HepG2 (cell line): ENCODE results near the gene TNFSF15. TPM values are rescaled to one million over a fixed set of nuclear protein-coding genes. Genes with fewer than 3 reads are reported as not detected.

Experiments used
- ATAC-seq: fragments of 200-7000 bp; cut with Tn5 transposase; 3 replicates; pipeline ENCODE4 v1.9.1; 2020; ENCODE audit warnings: mild to moderate bottlenecking, moderate library complexity
- BruUV-seq: library from RNA; stranded (reverse); fragments of 400-500 nt; replicated peaks from 2 replicates; lab custom pipeline; 2021; lab: Mats Ljungman, UMichigan
- CTCF ChIA-PET: fragments of 300-600 bp; formaldehyde crosslinking; extraction: SDS; loops from one replicate; lab custom pipeline; 2021; ENCODE audit warnings: low total read pairs, inconsistent platforms, low intra/inter-chr PET ratio; lab: Yijun Ruan, JAX
- POLR2A ChIA-PET: fragments of 350-600 bp; sonication (Branson Sonifier 250); formaldehyde crosslinking; loops from one replicate; lab custom pipeline; 2020; ENCODE audit warnings: antibody characterized with exemption, inconsistent platforms; lab: Yijun Ruan, JAX
- DNase-seq: peaks from one replicate; pipeline ENCODE4 v3.0.0-alpha.2; 2015; ENCODE audit warnings: low spot score
- FAIRE-seq: peaks from 3 replicates; lab custom pipeline; 2011; peaks lifted over from hg19 to GRCh38; lab: Jason Lieb, UNC
- H2AFZ ChIP-seq: one replicate; pipeline ENCODE4 v1.6.1; 2011; ENCODE audit warnings: low read length, inconsistent platforms
- H3K27ac ChIP-seq: fragments of 300-600 bp; 3 replicates; pipeline ENCODE4 v1.8.0; 2011; ENCODE audit warnings: mixed run types, mild to moderate bottlenecking, mixed read lengths, low read length, inconsistent platforms; ENCODE audit not compliant: insufficient read depth; ENCODE audit errors: extremely low read length
- H3K27me3 ChIP-seq, 2 experiments: fragments of 200-600 bp in 1 of 2; 2 replicates in 1 of 2; 3 replicates in 1 of 2; pipeline versions ENCODE4 v1.6.0 to v1.8.0; 2011; ENCODE audit warnings: low read length in 2 of 2, mild to moderate bottlenecking in 2 of 2, moderate library complexity in 2 of 2, inconsistent platforms in 1 of 2; ENCODE audit not compliant: insufficient read depth in 2 of 2, control insufficient read depth in 1 of 2
- H3K36me3 ChIP-seq, 2 experiments: fragments of 200-600 bp in 1 of 2; replicated peaks in 1 of 2; 2 replicates in 1 of 2; 3 replicates in 1 of 2; pipeline versions ENCODE4 v1.5.1 to v1.8.0; 2011; ENCODE audit warnings: low read length in 2 of 2, inconsistent platforms in 1 of 2; ENCODE audit not compliant: insufficient read depth in 2 of 2, control insufficient read depth in 1 of 2
- H3K4me1 ChIP-seq: 2 replicates; pipeline ENCODE4 v1.5.1; 2012; ENCODE audit warnings: low read length, inconsistent platforms; ENCODE audit not compliant: insufficient read depth
- H3K4me2 ChIP-seq: 2 replicates; pipeline ENCODE4 v1.6.0; 2011; ENCODE audit warnings: low read depth, low read length, inconsistent platforms
- H3K4me3 ChIP-seq, 3 experiments: fragments of 200-600 bp in 1 of 3; sonication (generic), shearing (Covaris generic) in 1 of 3; replicated peaks in 1 of 3; 2 replicates each; pipeline ENCODE4 v1.5.1; 2011 to 2016; ENCODE audit warnings: low read length in 3 of 3, inconsistent platforms in 2 of 3, low read depth in 2 of 3, mild to moderate bottlenecking in 2 of 3, control low read depth in 1 of 3, mixed read lengths in 1 of 3; ENCODE audit not compliant: insufficient read depth in 1 of 3
- H3K79me2 ChIP-seq: one replicate; pipeline ENCODE4 v1.6.1; 2011; ENCODE audit warnings: low read length, inconsistent platforms; ENCODE audit not compliant: insufficient read depth
- H3K9ac ChIP-seq: 2 replicates; pipeline ENCODE4 v1.6.0; 2011; ENCODE audit warnings: mild to moderate bottlenecking, low read depth, low read length, inconsistent platforms; ENCODE audit not compliant: insufficient read depth
- H3K9me3 ChIP-seq: 2 replicates; pipeline ENCODE4 v1.5.1; 2012; ENCODE audit warnings: mild to moderate bottlenecking, low read length
- H4K20me1 ChIP-seq: 2 replicates; pipeline ENCODE4 v1.6.0; 2011; ENCODE audit warnings: inconsistent platforms, mild to moderate bottlenecking, low read length, moderate library complexity; ENCODE audit not compliant: insufficient read depth
- ARNT ChIP-seq: fragments of 450-650 bp; IDR thresholded peaks from 2 replicates; pipeline ENCODE4 v1.6.1; 2017
- GATA4 ChIP-seq: sonication (generic); IDR thresholded peaks from 2 replicates; pipeline ENCODE4 v1.6.1; 2016; ENCODE audit warnings: antibody characterized with exemption, low read depth, borderline replicate concordance
- KLF11 ChIP-seq: IDR thresholded peaks from 2 replicates; pipeline ENCODE4 v1.6.1; 2016; ENCODE audit warnings: missing compliant biosample characterization
- MLXIP ChIP-seq: sonication (generic); formaldehyde crosslinking; IDR thresholded peaks from 2 replicates; pipeline ENCODE4 v1.9.0; 2021; ENCODE audit warnings: missing genetic modification reagents, borderline replicate concordance
- SYNCRIP ChIP-seq: fragments of 200-400 bp; formaldehyde crosslinking; IDR thresholded peaks from 2 replicates; pipeline ENCODE4 v1.6.1; 2018; ENCODE audit warnings: mild to moderate bottlenecking, low read depth, low read length; ENCODE audit not compliant: insufficient read depth
- ZBTB37 ChIP-seq: sonication (generic); formaldehyde crosslinking; IDR thresholded peaks from 2 replicates; pipeline ENCODE4 v1.4.0; 2020; ENCODE audit warnings: mild to moderate bottlenecking, missing genetic modification reagents
- ZNF225 ChIP-seq: sonication (generic); formaldehyde crosslinking; IDR thresholded peaks from 2 replicates; pipeline ENCODE4 v1.4.0; 2020; ENCODE audit warnings: mild to moderate bottlenecking, missing genetic modification reagents
- ZNF33A ChIP-seq: sonication (generic); formaldehyde crosslinking; IDR thresholded peaks from 2 replicates; pipeline ENCODE4 v1.5.1; 2020; ENCODE audit warnings: missing genetic modification reagents, mild to moderate bottlenecking, moderate library complexity, borderline replicate concordance
- ZNF446 ChIP-seq: sonication (generic); formaldehyde crosslinking; IDR thresholded peaks from 2 replicates; pipeline ENCODE4 v1.5.0; 2020; ENCODE audit warnings: mild to moderate bottlenecking, missing genetic modification reagents
- ZNF564 ChIP-seq: sonication (generic); formaldehyde crosslinking; IDR thresholded peaks from 2 replicates; pipeline ENCODE4 v1.8.1; 2023; ENCODE audit warnings: mild to moderate bottlenecking, missing genetic modification reagents
- ZNF792 ChIP-seq: IDR thresholded peaks from 2 replicates; pipeline ENCODE4 v1.6.1; 2016
- WGBS: methylation state at CpG from one replicate; pipeline ENCODE4 v1.1.6; 2017; ENCODE audit warnings: low lambda C conversion rate; 5-methylcytosine and 5-hydroxymethylcytosine counted together
- in situ Hi-C: cut with HindIII; loops from 2 replicates; pipeline ENCODE4 v1.10.0; 2017; ENCODE audit warnings: low pct_unique_long_range_greater_than_20kb; ENCODE audit not compliant: extremely low pct_ligation_motif_present
- intact Hi-C: fragments of 100-400 bp; cut with micrococcal nuclease; formaldehyde crosslinking; loops from one replicate; pipeline ENCODE4 v1.10.0; 2022; ENCODE audit not compliant: unreplicated experiment
- polyA plus RNA-seq, 8 experiments: library from polyadenylated mRNA; depleted of rRNA in 3 of 8; stranded (reverse) in 7 of 8; unstranded in 1 of 8; fragments of >200 nt; fragmentation: Illumina TruSeq in 4 of 8; extraction: Trizol in 4 of 8; gene quantifications; 2 replicates each; pipeline versions ENCODE4 v1.2.1 to v1.2.3, GENCODE V29; 2011 to 2016; ENCODE audit warnings: low read depth in 4 of 8, missing spikeins in 1 of 8, mixed read lengths in 1 of 8; ENCODE audit not compliant: insufficient read depth in 1 of 8
- total RNA-seq, 5 experiments: library from RNA; depleted of rRNA; stranded (reverse); fragments of >200 nt; fragmentation: Illumina TruSeq; extraction: Trizol; gene quantifications; 2 replicates each; pipeline ENCODE4 v1.2.3, GENCODE V29; 2016; ENCODE audit warnings: low read depth in 1 of 5

The TNFSF15 gene
- total and polyA plus RNA-seq, 2 of the 13 experiments (the other 11 are each of a cell fraction or from before 2014, with no cell fraction given), result 0.02 to 0.03 TPM

- TF ChIP-seq ZNF564 (CRISPR knock-in tag) (no peak), GATA4 (no peak), ZNF225 (no peak), ZNF33A (CRISPR knock-in tag) (no peak), KLF11 (CRISPR knock-in tag) (no peak), ZBTB37 (CRISPR knock-in tag) (no peak), ARNT (no peak), MLXIP (CRISPR knock-in tag) (no peak), SYNCRIP (no peak), ZNF792 (CRISPR knock-in tag) (no peak), ZNF446 (CRISPR knock-in tag) (no peak)
- H4K20me1 ChIP-seq, result no peaks in the 10 kb centered on the region
- H3K36me3 ChIP-seq, result no peaks in the 10 kb centered on the region
- FAIRE-seq, result no peak
- H2AFZ ChIP-seq, result no peak overlapping the region
- WGBS, result 0% methylated on average over 1 of the region's 1 CpG
- no peak overlapping the region for H3K4me2 ChIP-seq
- intact Hi-C loops (no loop called here), in situ Hi-C loops (no loop called here)
- no peaks in the 10 kb centered on the region for H3K4me1 ChIP-seq
- ChIA-PET POLR2A (no interaction called here), CTCF (no interaction called here)
- DNase-seq, result no peak
- no peak overlapping the region for H3K4me3 ChIP-seq
- H3K79me2 ChIP-seq, result no peaks in the 10 kb centered on the region
- H3K9me3 ChIP-seq, result no peaks in the 10 kb centered on the region
- no peak overlapping the region for H3K27ac ChIP-seq
- ATAC-seq, result no peak
- peaks cover 0 to 4% of the 10 kb centered on the region in 2 experiments; a peak in 1 of 5 replicates for H3K27me3 ChIP-seq
- no peak overlapping the region for H3K9ac ChIP-seq
- BruUV-seq, result no TSS peak
These were observed 12.3 kb upstream of the TNFSF15 start for GRCh38 chr9:114818178-114818577.
